BLaER1 (cell line): ENCODE results near the gene COG6.

Experiments
- H3K27ac ChIP-seq: shearing (Covaris generic); formaldehyde crosslinking; 2 replicates; pipeline ENCODE4 v1.8.1; 2022
- H3K27me3 ChIP-seq: shearing (Covaris generic); formaldehyde crosslinking; 2 replicates; pipeline ENCODE4 v1.8.1; 2022
- H3K36me3 ChIP-seq: shearing (Covaris generic); formaldehyde crosslinking; 2 replicates; pipeline ENCODE4 v1.8.1; 2022
- H3K4me1 ChIP-seq: shearing (Covaris generic); formaldehyde crosslinking; 2 replicates; pipeline ENCODE4 v1.8.1; 2022
- H3K4me2 ChIP-seq: shearing (Covaris generic); formaldehyde crosslinking; 2 replicates; pipeline ENCODE4 v1.8.1; 2022
- H3K4me3 ChIP-seq: shearing (Covaris generic); formaldehyde crosslinking; 2 replicates; pipeline ENCODE4 v1.8.1; 2022
- H3K9ac ChIP-seq: shearing (Covaris generic); formaldehyde crosslinking; 2 replicates; pipeline ENCODE4 v1.8.1; 2022
- H3K9me3 ChIP-seq: shearing (Covaris generic); formaldehyde crosslinking; 2 replicates; pipeline ENCODE4 v1.8.1; 2022
- H4K20me1 ChIP-seq: shearing (Covaris generic); formaldehyde crosslinking; 2 replicates; pipeline ENCODE4 v1.8.1; 2022
- Cebpa-rat ChIP-seq: shearing (Covaris generic); IDR thresholded peaks from 2 replicates; pipeline ENCODE4 v1.8.1; 2022

COG6 gene

DNA sequence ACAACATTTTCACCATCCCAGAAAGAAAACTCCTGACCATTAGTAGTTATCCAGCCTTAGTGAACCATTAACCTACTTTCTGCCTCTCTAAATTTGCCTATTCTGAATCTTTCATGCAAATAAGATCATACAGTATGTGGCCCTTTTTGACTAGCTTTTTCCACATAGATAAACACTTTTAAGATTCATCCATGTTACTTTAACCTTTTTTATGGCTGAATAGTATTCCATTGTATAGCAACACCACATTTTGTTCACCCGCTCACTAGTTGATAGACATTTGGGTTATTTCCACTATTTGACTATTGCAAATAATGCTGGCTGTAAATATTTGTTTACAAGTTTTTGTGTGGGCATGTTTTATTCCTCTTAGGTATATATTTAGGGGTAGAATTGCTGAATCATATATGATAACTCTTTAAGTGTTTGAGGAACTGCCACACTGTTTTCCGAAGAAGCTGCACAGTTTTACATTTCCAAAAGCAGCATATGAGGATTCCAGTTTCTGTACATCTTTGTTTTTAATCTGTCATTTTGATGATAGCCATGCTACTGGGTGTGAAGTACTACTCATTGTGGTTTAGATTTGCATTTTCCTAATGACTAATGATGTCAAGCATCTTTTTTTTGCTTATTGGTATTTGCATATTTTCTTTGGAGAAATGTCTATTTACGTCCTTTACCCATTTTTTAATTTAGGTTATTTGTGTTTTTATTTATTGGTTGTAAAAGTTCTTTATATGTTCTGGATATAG, 17.1 kb downstream of the COG6 start:
- Histone ChIP-seq H3K36me3 (no peaks in the 10 kb centered on the region), H4K20me1 (no peaks in the 10 kb centered on the region), H3K9ac (no peak overlapping the region), H3K4me1 (peaks cover 17% of the 10 kb centered on the region), H3K27ac (no peak overlapping the region), H3K4me2 (no peak overlapping the region), H3K27me3 (no peaks in the 10 kb centered on the region), H3K4me3 (no peak overlapping the region), H3K9me3 (no peaks in the 10 kb centered on the region)
- TF ChIP-seq Cebpa-rat, result no peak

DNA sequence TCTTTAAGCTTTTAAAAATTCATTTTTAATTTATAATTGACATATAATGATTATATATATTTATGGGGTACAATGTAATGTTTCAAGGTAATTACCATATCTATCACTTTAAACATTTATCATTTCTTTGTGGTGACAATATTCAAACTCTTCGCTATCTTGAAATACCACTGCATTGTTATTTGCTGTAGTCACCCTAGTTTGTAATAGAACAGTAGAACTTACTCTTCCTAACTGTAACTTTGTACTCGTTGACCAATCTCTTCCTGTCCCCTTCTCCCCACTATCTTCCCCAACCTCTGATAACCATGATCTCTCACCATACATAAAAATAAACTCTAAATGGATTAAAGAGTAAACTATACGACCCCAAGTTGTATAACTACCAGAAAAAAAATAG, 20.4 kb downstream of the COG6 start:
- H3K4me2 ChIP-seq, result no peak overlapping the region
- no peak overlapping the region for H3K9ac ChIP-seq
- H3K36me3 ChIP-seq, result peaks cover 14% of the 10 kb centered on the region
- H3K4me3 ChIP-seq, result no peak overlapping the region
- no peaks in the 10 kb centered on the region for H4K20me1 ChIP-seq
- no peak overlapping the region for H3K27ac ChIP-seq
- no peaks in the 10 kb centered on the region for H3K9me3 ChIP-seq
- H3K27me3 ChIP-seq, result no peaks in the 10 kb centered on the region
- H3K4me1 ChIP-seq, result peaks cover 1% of the 10 kb centered on the region; the same call in 1 of the 2 replicates
- TF ChIP-seq Cebpa-rat, result no peak

DNA sequence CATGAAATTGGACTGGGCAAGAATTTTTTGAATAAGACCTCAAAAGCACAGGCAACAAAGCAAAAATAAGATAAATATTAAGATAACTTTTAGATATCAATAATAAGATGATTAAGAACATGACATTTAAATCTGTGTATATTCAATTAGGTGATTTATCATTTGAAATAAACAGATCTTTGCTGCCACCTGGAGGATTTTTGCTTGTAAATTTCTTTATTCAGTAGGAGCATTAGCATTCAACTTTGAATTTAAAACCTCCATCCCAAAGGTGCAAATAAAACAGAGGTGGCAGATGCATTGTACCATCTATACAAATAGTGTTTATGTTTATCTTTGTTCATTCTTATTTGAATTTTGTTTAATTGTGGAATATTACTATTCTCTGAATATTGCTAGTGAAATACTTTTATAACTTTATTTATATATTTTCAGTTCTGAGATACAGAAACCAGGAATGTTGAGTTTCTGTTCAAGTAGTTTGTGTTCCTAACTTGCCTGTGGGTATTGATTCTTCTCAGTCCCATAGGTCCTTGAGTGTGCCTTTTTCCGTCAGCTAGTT, 20.9 kb downstream of the COG6 start:
- Histone ChIP-seq H3K4me1 (no peaks in the 10 kb centered on the region), H3K27ac (no peak overlapping the region), H3K9me3 (no peaks in the 10 kb centered on the region), H3K36me3 (peaks cover 19% of the 10 kb centered on the region), H3K9ac (no peak overlapping the region), H3K4me2 (no peak overlapping the region), H3K27me3 (no peaks in the 10 kb centered on the region), H4K20me1 (no peaks in the 10 kb centered on the region), H3K4me3 (no peak overlapping the region)
- TF ChIP-seq Cebpa-rat, result no peak

DNA sequence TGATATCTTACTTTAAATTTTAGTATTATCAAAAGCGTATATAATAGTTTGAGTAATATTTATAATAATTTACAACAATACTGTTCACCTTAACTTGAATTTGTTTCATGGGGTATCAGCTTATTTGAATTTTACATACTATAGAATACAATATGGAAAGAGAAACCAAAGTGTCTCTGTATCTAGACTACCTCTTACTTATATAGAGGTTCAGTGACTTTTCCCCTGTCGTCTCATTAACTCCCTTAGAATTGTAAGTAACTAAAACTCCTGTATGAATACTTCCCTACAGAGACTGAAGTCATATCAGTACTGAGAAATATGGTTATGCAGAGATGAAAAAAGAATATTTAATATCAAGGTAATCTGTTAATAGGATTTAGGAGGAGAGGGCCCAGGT, 26.8 kb downstream of the COG6 start:
- Histone ChIP-seq H3K4me1 (no peaks in the 10 kb centered on the region), H3K27ac (no peak overlapping the region), H3K9ac (no peak overlapping the region), H3K27me3 (no peaks in the 10 kb centered on the region), H3K9me3 (no peaks in the 10 kb centered on the region), H3K36me3 (peaks cover 27% of the 10 kb centered on the region), H3K4me2 (no peak overlapping the region), H3K4me3 (no peak overlapping the region), H4K20me1 (no peaks in the 10 kb centered on the region)
- no peak for TF ChIP-seq Cebpa-rat

DNA sequence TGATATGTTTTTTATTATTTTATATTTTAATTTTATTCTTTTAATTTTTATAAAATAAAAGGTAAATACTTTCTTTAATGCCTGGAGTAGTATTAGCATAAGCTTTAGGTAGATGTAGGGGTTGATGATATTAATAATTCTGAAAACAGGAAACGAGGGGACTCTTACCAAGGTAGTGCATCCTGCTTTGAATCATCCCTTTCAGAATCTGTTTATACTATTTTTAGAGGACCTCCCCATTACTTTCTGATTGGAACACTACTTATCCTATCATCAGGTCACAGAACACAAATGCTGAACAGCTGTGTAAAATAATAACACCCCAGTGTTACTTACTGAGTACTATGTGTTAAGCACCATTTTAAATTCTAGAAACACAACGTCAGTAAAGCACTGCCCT, 27.3 kb downstream of the COG6 start:
- Histone ChIP-seq H3K9me3 (no peaks in the 10 kb centered on the region), H3K36me3 (peaks cover 32% of the 10 kb centered on the region), H3K27ac (no peak overlapping the region), H3K4me1 (no peaks in the 10 kb centered on the region), H3K27me3 (no peaks in the 10 kb centered on the region), H3K4me3 (no peak overlapping the region), H3K9ac (no peak overlapping the region), H4K20me1 (no peaks in the 10 kb centered on the region), H3K4me2 (no peak overlapping the region)
- no peak for TF ChIP-seq Cebpa-rat

DNA sequence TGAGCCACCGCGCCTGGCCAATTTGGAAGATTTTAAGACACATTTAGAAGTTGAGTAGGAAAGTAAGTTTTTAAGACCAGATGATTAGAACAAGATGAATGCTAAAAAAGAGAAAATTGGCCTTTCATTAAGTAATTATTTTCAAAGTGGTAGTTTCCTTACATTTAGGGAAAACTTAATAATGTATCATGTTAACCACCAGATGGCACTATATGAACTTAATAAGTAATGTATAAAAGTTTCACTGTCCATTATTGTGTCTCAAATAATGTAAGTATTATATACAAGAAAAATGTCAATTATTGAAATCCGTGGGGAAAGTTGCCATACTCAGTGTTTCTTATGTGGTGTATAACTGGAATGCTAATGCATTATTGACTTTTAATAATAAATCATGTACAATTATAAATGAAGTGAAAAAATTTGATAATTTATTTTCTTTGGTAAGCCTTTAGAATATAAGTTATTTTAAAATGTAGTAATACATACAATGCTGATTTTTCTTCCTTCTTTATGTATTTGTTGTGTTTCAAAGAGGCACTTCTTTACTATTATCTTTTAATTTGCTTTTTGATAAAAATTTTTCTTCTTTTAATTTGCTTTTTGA, 29.2 kb downstream of the COG6 start:
- Histone ChIP-seq H4K20me1 (no peaks in the 10 kb centered on the region), H3K4me2 (no peak overlapping the region), H3K9ac (no peak overlapping the region), H3K36me3 (peaks cover 36% of the 10 kb centered on the region), H3K4me3 (no peak overlapping the region), H3K9me3 (no peaks in the 10 kb centered on the region), H3K4me1 (no peaks in the 10 kb centered on the region), H3K27ac (no peak overlapping the region), H3K27me3 (no peaks in the 10 kb centered on the region)
- TF ChIP-seq Cebpa-rat, result no peak

DNA sequence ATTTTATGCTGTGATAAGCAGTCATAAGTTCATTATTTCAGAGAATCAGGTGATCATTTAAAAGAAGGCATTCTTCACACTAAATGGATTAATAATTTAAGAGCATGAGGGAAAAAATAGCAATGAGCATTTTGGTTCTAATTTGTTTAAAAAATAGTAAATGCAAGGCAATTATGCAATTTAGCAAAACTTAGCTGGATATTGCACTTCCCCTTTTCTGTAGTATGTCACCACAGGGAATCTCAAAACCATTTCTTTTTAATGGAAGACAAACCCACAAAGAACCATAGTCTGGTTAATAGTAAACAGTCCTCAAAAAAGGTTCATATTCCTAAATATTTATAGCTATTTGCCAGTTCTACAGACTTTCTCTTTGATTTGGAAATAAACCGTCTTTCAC, 30.2 kb downstream of the COG6 start:
- Histone ChIP-seq H3K27me3 (no peaks in the 10 kb centered on the region), H3K9ac (no peak overlapping the region), H3K27ac (no peak overlapping the region), H3K4me3 (no peak overlapping the region), H3K36me3 (peaks cover 29% of the 10 kb centered on the region), H3K9me3 (no peaks in the 10 kb centered on the region), H3K4me2 (no peak overlapping the region), H4K20me1 (no peaks in the 10 kb centered on the region), H3K4me1 (no peaks in the 10 kb centered on the region)
- TF ChIP-seq Cebpa-rat, result no peak

DNA sequence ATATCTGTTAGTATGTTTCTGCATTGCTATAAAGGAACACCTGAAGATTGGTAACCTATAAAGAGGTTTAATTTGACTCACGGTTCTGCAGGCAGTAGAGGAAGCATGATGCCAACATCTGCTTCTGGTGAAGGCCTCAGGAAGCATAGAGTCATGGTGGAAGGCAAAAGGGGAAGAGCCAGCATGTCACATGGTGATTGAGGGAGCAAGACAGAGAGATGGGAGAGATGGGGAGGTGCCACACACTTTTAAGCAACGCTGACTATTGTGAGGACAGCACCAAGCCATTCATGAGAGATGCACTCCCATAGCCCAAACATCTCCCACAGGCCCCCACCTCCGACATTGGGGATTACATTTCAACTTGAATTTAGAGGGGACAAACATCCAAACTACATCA, 32.8 kb downstream of the COG6 start:
- H3K27ac ChIP-seq, result no peak overlapping the region
- no peak for TF ChIP-seq Cebpa-rat
- H3K4me3 ChIP-seq, result no peak overlapping the region
- no peaks in the 10 kb centered on the region for H3K27me3 ChIP-seq
- H3K9ac ChIP-seq, result no peak overlapping the region
- H4K20me1 ChIP-seq, result no peaks in the 10 kb centered on the region
- no peak overlapping the region for H3K4me2 ChIP-seq
- no peaks in the 10 kb centered on the region for H3K4me1 ChIP-seq
- no peaks in the 10 kb centered on the region for H3K9me3 ChIP-seq
- H3K36me3 ChIP-seq, result peaks cover 18% of the 10 kb centered on the region

DNA sequence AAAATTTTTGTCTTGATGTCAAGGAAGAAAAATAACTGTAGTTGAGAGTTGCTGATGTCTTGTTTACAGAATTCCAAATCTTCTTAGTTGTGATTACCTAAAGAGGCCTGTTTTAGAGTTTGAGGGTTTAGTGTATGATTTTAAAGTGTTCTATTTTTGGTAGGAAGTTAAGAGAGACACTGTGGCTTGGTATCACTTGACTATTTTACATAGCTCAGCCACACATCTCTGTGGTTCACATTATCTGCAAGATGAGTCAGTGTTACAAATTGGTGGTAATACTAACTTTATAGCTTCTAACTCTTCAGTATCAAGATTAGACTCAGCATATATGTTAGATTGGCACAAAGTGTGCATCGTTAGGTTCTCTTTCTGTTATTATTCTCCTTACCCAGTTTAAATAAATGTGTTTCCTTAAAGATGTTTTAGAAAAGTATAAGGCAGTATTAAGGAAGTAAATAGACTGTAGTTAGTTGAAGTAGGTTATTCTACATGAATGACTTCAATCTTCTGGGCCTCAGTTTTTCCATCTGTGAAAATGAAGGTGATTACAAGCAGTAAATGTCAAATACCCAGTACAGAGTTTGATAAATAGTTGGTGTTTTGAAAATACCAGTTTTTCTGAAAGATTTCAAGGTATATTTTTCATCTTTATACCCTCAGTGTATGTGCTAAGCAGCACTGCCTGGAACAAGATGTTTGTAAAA, 33.4 kb downstream of the COG6 start:
- H3K36me3 ChIP-seq, result peaks cover 18% of the 10 kb centered on the region
- no peaks in the 10 kb centered on the region for H3K27me3 ChIP-seq
- no peak for TF ChIP-seq Cebpa-rat
- H3K9me3 ChIP-seq, result no peaks in the 10 kb centered on the region
- H3K4me3 ChIP-seq, result no peak overlapping the region
- no peak overlapping the region for H3K4me2 ChIP-seq
- no peak overlapping the region for H3K27ac ChIP-seq
- no peak overlapping the region for H3K9ac ChIP-seq
- H3K4me1 ChIP-seq, result no peaks in the 10 kb centered on the region
- no peaks in the 10 kb centered on the region for H4K20me1 ChIP-seq
